IMR-90 (cell line): ENCODE data around the gene FHDC1. TPM values are rescaled to one million over a fixed set of nuclear protein-coding genes. Genes with fewer than 3 reads are reported as not detected.

ENCODE experiments used
- ATAC-seq: fragments of 200-7000 bp; cut with Tn5 transposase; 2 replicates; pipeline ENCODE4 v1.9.1; 2020; ENCODE audit warnings: low read depth, mild to moderate bottlenecking, moderate library complexity
- BruUV-seq: library from RNA; stranded (reverse); fragments of 400-500 nt; replicated peaks from 2 replicates; lab custom pipeline; 2021; lab: Mats Ljungman, UMichigan
- CTCF ChIA-PET: fragments of 300-600 bp; formaldehyde crosslinking; extraction: SDS; loops from one replicate; lab custom pipeline; 2021; ENCODE audit warnings: antibody characterized with exemption; lab: Yijun Ruan, JAX
- POLR2A ChIA-PET: fragments of 300-600 bp; sonication (Branson Sonifier 250); formaldehyde crosslinking; loops from one replicate; lab custom pipeline; 2022; ENCODE audit warnings: antibody characterized with exemption; ENCODE audit not compliant: unreplicated experiment; lab: Charles Lee
- DNase-seq: peaks from one replicate; pipeline ENCODE4 v3.0.0; 2013
- H2AFZ ChIP-seq: replicated peaks from 2 replicates; pipeline ENCODE3; 2013; ENCODE audit warnings: low read length, mild to moderate bottlenecking; ENCODE audit not compliant: poor library complexity
- H2AK5ac ChIP-seq: 2 replicates; pipeline ENCODE4 v1.6.1; 2013; ENCODE audit warnings: low read depth, low read length, inconsistent platforms
- H2AK9ac ChIP-seq: replicated peaks from 2 replicates; pipeline ENCODE3; 2013; ENCODE audit warnings: mild to moderate bottlenecking, low read depth, low read length, moderate library complexity; ENCODE audit not compliant: poor library complexity
- H2BK120ac ChIP-seq: 2 replicates; pipeline ENCODE4 v1.6.1; 2013; ENCODE audit warnings: low read depth, low read length, inconsistent platforms
- H2BK15ac ChIP-seq: 3 replicates; pipeline ENCODE4 v1.6.1; 2013; ENCODE audit warnings: low read depth, low read length, inconsistent platforms
- H2BK20ac ChIP-seq: 2 replicates; pipeline ENCODE4 v1.6.1; 2013; ENCODE audit warnings: low read depth, mild to moderate bottlenecking, inconsistent platforms, low read length, moderate library complexity
- H2BK5ac ChIP-seq: 2 replicates; pipeline ENCODE4 v1.6.1; 2013; ENCODE audit warnings: mild to moderate bottlenecking, low read depth, low read length, inconsistent platforms; ENCODE audit not compliant: poor library complexity, severe bottlenecking
- H3K14ac ChIP-seq: replicated peaks from 2 replicates; pipeline ENCODE4 v1.6.1; 2013; ENCODE audit warnings: low read depth, low read length, inconsistent platforms
- H3K18ac ChIP-seq: 2 replicates; pipeline ENCODE4 v1.6.1; 2013; ENCODE audit warnings: low read depth, low read length, control low read depth
- H3K23ac ChIP-seq: 2 replicates; pipeline ENCODE4 v1.6.1; 2013; ENCODE audit warnings: low read depth, low read length, inconsistent platforms
- H3K27ac ChIP-seq: 2 replicates; pipeline ENCODE4 v1.5.1; 2013; ENCODE audit warnings: mild to moderate bottlenecking, control low read depth, low read length; ENCODE audit not compliant: insufficient read depth
- H3K27me3 ChIP-seq: 2 replicates; pipeline ENCODE4 v1.6.1; 2013; ENCODE audit warnings: low read length; ENCODE audit not compliant: control insufficient read depth, insufficient read depth
- H3K36me3 ChIP-seq: 2 replicates; pipeline ENCODE4 v1.6.1; 2013; ENCODE audit warnings: low read length, mixed read lengths; ENCODE audit not compliant: control insufficient read depth, insufficient read depth
- H3K4ac ChIP-seq: 2 replicates; pipeline ENCODE4 v1.6.1; 2013; ENCODE audit warnings: low read depth, low read length, inconsistent platforms
- H3K4me1 ChIP-seq: 2 replicates; pipeline ENCODE4 v1.6.1; 2013; ENCODE audit warnings: low read length, mixed read lengths; ENCODE audit not compliant: control insufficient read depth, insufficient read depth
- H3K4me2 ChIP-seq: 2 replicates; pipeline ENCODE4 v1.6.1; 2013; ENCODE audit warnings: low read depth, mild to moderate bottlenecking, control low read depth, low read length, moderate library complexity
- H3K4me3 ChIP-seq: 2 replicates; pipeline ENCODE4 v1.5.1; 2013; ENCODE audit warnings: low read depth, mild to moderate bottlenecking, control low read depth, low read length, moderate library complexity; ENCODE audit not compliant: insufficient read depth
- H3K56ac ChIP-seq: 2 replicates; pipeline ENCODE4 v1.6.1; 2013; ENCODE audit warnings: low read length, inconsistent platforms; ENCODE audit not compliant: insufficient read depth; ENCODE audit errors: extremely low read depth
- H3K79me1 ChIP-seq, 2 experiments: 2 replicates each; pipeline ENCODE4 v1.6.1; 2013; ENCODE audit warnings: low read length in 2 of 2, inconsistent platforms in 1 of 2, low read depth in 1 of 2
- H3K9ac ChIP-seq: 2 replicates; pipeline ENCODE4 v1.6.1; 2013; ENCODE audit warnings: low read depth, low read length, control low read depth
- H3K9me1 ChIP-seq: 2 replicates; pipeline ENCODE4 v1.6.1; 2013; ENCODE audit warnings: low read length, inconsistent platforms; ENCODE audit not compliant: insufficient read depth
- H3K9me3 ChIP-seq: 2 replicates; pipeline ENCODE4 v1.6.1; 2013; ENCODE audit warnings: low read length; ENCODE audit not compliant: control insufficient read depth, insufficient read depth
- H4K20me1 ChIP-seq: 2 replicates; pipeline ENCODE4 v1.6.1; 2013; ENCODE audit warnings: low read length, inconsistent platforms; ENCODE audit not compliant: insufficient read depth
- H4K5ac ChIP-seq: 2 replicates; pipeline ENCODE4 v1.6.1; 2013; ENCODE audit warnings: mild to moderate bottlenecking, low read depth, low read length, control low read depth
- H4K8ac ChIP-seq, 2 experiments: 2 replicates each; pipeline ENCODE4 v1.6.1; 2013; ENCODE audit warnings: low read depth in 2 of 2, low read length in 2 of 2, control low read depth in 1 of 2, inconsistent platforms in 1 of 2
- H4K91ac ChIP-seq: 2 replicates; pipeline ENCODE4 v1.6.1; 2013; ENCODE audit warnings: low read depth, low read length, inconsistent platforms; ENCODE audit not compliant: insufficient read depth
- CEBPB ChIP-seq: IDR thresholded peaks from 2 replicates; pipeline ENCODE4 v1.6.1; 2012; ENCODE audit warnings: low read depth, low read length, improper control_type of control experiment
- FOS ChIP-seq: fragments of 150-350 bp; IDR thresholded peaks from 2 replicates; pipeline ENCODE4 v1.6.1; 2016; ENCODE audit warnings: low read depth, low read length
- WGBS, 2 experiments: methylation state at CpG; one replicate each; pipeline versions ENCODE4 v1.1.5 to v1.1.7; 2013; ENCODE audit warnings: missing lambda C conversion rate in 2 of 2; ENCODE audit not compliant: insufficient read length in 1 of 2; ENCODE audit errors: extremely low coverage in 2 of 2; 5-methylcytosine and 5-hydroxymethylcytosine counted together
- dilution Hi-C: fragments of 300-500 bp; cut with HindIII; formaldehyde crosslinking; loops from one replicate; pipeline ENCODE4 v1.14.3; 2018; ENCODE audit warnings: low sequenced_read_pairs; ENCODE audit not compliant: unreplicated experiment
- in situ Hi-C: fragments of 300-500 bp; cut with MboI; formaldehyde crosslinking; loops from 3 replicates; pipeline ENCODE4 v1.14.3; 2019; ENCODE audit warnings: low sequenced_read_pairs, inconsistent platforms, mixed read lengths
- intact Hi-C: fragments of 100-400 bp; cut with micrococcal nuclease; formaldehyde crosslinking; loops from 2 replicates; pipeline ENCODE4 v1.10.0; 2022
- polyA plus RNA-seq, 3 experiments: library from polyadenylated mRNA; depleted of rRNA; stranded (reverse); fragments of >200 nt; gene quantifications; 2 replicates each; pipeline ENCODE4 v1.2.3, GENCODE V29; 2012; ENCODE audit warnings: low replicate concordance in 1 of 3
- total RNA-seq: library from RNA; depleted of rRNA; stranded (reverse); fragments of >200 nt; gene quantifications from 2 replicates; pipeline ENCODE4 v1.2.3, GENCODE V29; 2012

The FHDC1 gene
- total and polyA plus RNA-seq, 2 of the 4 experiments (the other 2 are of a cell fraction), result under 0.01 to 0.09 TPM

- Histone ChIP-seq H3K27me3 (no peaks in the 10 kb centered on the region), H3K4me1 (no peaks in the 10 kb centered on the region), H3K23ac (no peak overlapping the region), H3K18ac (no peak overlapping the region), H4K91ac (no peak overlapping the region), H2AK5ac (no peak overlapping the region), H3K14ac (no peak overlapping the region), H3K4ac (no peak overlapping the region), H2BK20ac (no peak overlapping the region), H3K79me1 (no peaks in the 10 kb centered on the region), H4K8ac (no peak overlapping the region), H4K20me1 (no peaks in the 10 kb centered on the region), H2AFZ (no peak overlapping the region), H3K4me2 (no peak overlapping the region), H3K9me1 (no peaks in the 10 kb centered on the region), H2BK15ac (no peak overlapping the region), H3K9ac (no peak overlapping the region), H3K56ac (no peak overlapping the region), H2AK9ac (no peak overlapping the region), H4K5ac (no peak overlapping the region), H2BK5ac (no peak overlapping the region), H3K27ac (no peak overlapping the region), H3K36me3 (no peaks in the 10 kb centered on the region), H3K9me3 (no peaks in the 10 kb centered on the region), H3K4me3 (no peak overlapping the region), H2BK120ac (no peak overlapping the region)
- POLR2A ChIA-PET, result no interaction called here
- BruUV-seq, result no TSS peak
- no peak for ATAC-seq
- intact Hi-C loops (no loop called here), dilution Hi-C loops (no loop called here), in situ Hi-C loops (no loop called here)
- CTCF ChIA-PET, result interaction anchor here (1.1 kb wide), 1 partner anchor 9 kb away, joined by 4 read pairs; no protein-coding TSS in a partner anchor
- TF ChIP-seq FOS, result no peak
- peak; percentile 86 for TF ChIP-seq CEBPB
- no peak for DNase-seq
- 100% methylated on average over 1 of the region's 4 CpGs; no CpG with 5 or more reads in 1 of the 2 experiments for WGBS, 2 experiments
Measured at GRCh38 chr4:152909901-152910300, 26.2 kb upstream of the FHDC1 start.
